HUES48 (cell line): Measurements from ENCODE around the gene PRKD2.
A peak's percentile ranks its signal among the peaks of the same experiment; 100 is the strongest.

Experiments used
- H3K27ac ChIP-seq: one replicate; pipeline ENCODE4 v1.7.0; 2013; ENCODE audit warnings: low read depth, low read length, inconsistent platforms
- H3K27me3 ChIP-seq: 2 replicates; pipeline ENCODE4 v1.6.1; 2013; ENCODE audit warnings: mild to moderate bottlenecking, low read length; ENCODE audit not compliant: control insufficient read depth, insufficient read depth
- H3K36me3 ChIP-seq: 2 replicates; pipeline ENCODE4 v1.6.1; 2013; ENCODE audit warnings: low read length; ENCODE audit not compliant: control insufficient read depth, insufficient read depth
- H3K4me1 ChIP-seq: 2 replicates; pipeline ENCODE4 v1.6.1; 2013; ENCODE audit warnings: mild to moderate bottlenecking, low read length; ENCODE audit not compliant: control insufficient read depth, insufficient read depth
- H3K4me3 ChIP-seq: 2 replicates; pipeline ENCODE4 v1.5.1; 2013; ENCODE audit warnings: mild to moderate bottlenecking, low read depth, low read length
- H3K9ac ChIP-seq: 2 replicates; pipeline ENCODE4 v1.6.1; 2013; ENCODE audit warnings: mild to moderate bottlenecking, low read depth, low read length, moderate library complexity
- H3K9me3 ChIP-seq: 2 replicates; pipeline ENCODE4 v1.6.1; 2013; ENCODE audit warnings: low read length; ENCODE audit not compliant: control insufficient read depth, insufficient read depth

Gene PRKD2

DNA sequence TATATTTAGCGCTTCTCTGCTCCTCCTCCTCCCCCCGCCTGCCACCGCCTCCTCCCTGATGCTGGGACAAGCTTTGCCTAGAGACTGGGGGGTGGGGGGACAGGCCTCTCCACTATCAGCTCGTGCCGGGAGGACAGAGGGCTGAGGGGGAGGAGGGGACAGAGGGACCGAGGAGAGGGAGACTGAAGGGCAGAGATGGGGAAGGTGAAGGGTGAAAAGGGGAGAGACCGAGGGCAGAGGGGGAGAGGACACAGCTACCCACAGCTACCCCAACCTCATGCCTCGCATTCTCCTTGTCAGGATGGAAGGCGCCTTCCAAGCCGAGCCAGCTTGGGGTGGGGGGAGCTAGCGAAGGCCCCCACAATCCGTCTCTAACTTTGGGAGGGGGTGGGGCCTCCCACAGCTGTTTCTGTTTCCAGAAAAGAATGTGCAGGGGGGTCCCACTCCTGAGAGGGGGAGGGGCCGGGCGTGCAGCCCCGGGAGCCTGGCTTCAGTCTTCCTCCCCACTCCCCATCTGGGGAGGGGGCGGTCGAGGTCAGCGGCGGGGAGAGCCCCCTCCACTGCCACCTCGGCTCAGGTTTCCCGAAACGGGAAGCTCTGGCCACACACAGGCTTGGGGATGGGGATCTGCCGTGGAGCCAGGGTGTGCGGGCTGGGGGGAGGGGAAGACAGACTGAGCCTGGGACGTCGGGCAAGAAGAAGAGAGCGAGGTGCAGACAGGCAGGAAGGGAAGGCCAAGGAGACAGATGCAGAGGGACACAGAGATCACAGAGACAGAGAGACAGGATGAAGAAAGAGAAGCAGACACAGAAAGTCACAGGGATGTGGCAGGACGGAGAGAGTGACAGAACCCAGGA, 57.5 kb downstream of the PRKD2 start:
- Histone ChIP-seq H3K4me1 (peaks cover 19% of the 10 kb centered on the region), H3K4me3 (peak overlapping the region; percentile 60), H3K27ac (no peak overlapping the region), H3K9me3 (no peaks in the 10 kb centered on the region), H3K9ac (no peak overlapping the region), H3K36me3 (no peaks in the 10 kb centered on the region), H3K27me3 (peaks cover 9% of the 10 kb centered on the region)

DNA sequence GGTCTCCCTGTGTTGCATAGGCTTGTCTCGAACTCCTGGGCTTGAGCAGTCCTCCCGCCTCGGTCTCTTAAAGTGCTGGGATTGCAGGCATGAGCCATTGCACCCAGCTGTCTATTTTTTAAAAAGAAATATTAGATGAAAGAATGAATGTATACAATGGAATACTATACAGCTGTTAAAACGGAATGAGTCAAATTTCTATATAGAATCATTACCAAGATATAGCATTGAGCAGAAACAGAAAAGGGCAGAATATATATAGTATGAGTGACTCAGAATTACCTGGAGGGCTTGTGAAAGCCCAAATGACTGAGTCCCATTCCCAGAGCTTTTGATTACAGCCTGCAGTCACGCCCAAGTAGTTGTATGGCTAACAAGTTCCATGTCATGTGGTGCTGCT, 60.4 kb downstream of the PRKD2 start:
- Histone ChIP-seq H3K4me1 (peaks cover 20% of the 10 kb centered on the region), H3K4me3 (no peak overlapping the region), H3K9me3 (no peaks in the 10 kb centered on the region), H3K9ac (no peak overlapping the region), H3K36me3 (no peaks in the 10 kb centered on the region), H3K27me3 (peaks cover 9% of the 10 kb centered on the region), H3K27ac (no peak overlapping the region)

DNA sequence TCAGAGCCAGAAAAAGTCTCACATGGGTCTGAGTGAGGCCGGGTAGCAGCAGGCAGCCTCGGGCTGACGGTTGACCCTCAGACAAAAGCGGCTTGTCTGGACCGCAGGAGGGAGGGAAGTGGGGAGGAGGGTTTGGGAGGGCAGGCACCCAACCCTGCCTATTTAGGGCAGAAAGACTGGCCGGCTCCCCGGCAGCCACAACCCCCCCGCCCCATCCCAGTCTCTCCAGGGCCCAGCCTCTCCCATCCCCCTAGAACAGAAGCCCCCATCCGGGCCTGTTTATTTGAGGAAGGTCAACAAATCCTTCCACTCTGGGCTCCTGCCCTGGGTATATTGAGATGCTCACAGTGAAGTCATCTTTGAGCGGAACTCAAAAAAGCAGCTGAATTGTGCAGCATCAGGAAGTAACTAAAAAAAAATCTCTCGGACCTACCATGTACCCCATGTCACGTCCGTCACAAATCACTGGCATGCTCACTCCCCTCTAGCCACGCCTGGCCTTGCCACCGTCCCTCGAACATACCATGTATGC, 62.2 kb downstream of the PRKD2 start:
- Histone ChIP-seq H3K36me3 (no peaks in the 10 kb centered on the region), H3K27me3 (peaks cover 9% of the 10 kb centered on the region), H3K9ac (no peak overlapping the region), H3K4me3 (no peak overlapping the region), H3K9me3 (no peaks in the 10 kb centered on the region), H3K27ac (peak overlapping the region; percentile 53), H3K4me1 (peaks cover 16% of the 10 kb centered on the region)

DNA sequence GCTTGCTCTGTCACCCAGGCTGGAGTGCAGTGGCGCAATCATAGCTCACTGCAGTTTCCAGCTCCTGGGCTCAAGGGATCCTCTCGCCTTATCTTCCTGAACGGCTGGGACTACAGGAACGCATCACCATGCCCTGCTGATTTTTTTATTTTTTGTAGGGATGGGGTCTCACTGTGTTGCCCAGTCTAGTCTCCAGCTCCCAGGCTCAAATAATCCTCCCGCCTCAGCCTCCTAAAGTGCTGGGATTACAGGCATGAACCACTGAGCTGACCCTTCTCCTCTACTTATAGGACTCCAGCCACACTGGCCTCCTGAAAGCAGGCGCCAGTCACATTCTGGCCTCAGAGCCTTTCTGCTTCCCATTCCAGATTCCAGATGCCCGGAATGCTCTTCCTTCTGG, 66.5 kb downstream of the PRKD2 start:
- no peak overlapping the region for H3K9ac ChIP-seq
- H3K27ac ChIP-seq, result no peak overlapping the region
- H3K36me3 ChIP-seq, result no peaks in the 10 kb centered on the region
- no peaks in the 10 kb centered on the region for H3K9me3 ChIP-seq
- peaks cover 12% of the 10 kb centered on the region for H3K4me1 ChIP-seq
- peaks cover 48% of the 10 kb centered on the region for H3K27me3 ChIP-seq
- no peak overlapping the region for H3K4me3 ChIP-seq

DNA sequence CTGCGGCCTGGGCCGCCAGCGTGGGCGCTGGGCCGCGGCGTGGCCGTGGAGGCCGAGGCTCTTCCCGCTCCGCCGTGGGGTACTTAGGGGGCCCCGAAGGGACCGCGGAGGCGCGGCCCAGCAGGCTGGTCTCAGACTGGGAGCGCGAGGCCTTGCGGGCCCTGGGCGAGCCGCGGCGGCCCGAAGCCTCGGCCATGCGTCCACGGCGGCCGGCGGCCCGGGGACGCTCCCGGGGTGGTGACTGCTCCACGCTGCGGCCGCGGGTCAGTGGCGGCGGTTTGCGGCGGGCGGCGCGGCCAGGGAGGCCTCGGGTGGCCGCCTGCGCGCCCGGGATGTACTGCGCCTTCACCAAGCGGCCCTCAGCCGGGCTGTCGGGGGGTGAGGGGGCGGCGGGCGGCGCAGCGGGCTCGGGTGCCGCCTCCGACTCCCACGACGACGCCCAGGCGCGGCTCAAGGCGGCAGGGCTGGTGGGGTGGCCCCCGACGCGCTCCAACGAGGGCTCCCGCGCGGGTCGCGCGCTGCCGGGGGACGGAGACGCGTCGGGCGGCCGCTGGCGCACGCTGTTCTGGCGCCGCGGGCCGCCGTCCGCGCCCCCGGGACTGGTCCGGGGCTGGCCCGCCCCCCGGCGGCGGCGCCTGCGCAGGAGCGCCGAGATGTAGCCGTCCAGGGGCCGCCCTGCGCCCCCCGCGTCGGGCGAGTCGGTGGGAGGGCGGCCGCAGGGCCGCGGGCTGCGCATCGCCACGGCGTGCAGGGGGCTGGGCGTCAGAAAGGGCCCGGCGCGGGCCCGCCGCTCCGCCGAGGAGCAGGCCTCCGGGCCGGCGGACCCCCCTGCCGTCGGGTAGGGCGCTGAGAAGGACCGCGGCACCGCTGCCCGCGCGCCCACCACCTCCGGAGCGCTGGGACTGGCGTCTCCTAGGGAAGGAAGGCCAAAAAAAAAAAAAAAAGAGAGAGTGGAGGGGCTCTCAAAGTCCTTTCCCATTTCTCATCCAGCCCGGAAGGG, 67.7 kb downstream of the PRKD2 start:
- peaks cover 4% of the 10 kb centered on the region; the same call in 1 of the 2 replicates for H3K4me1 ChIP-seq
- peaks cover 50% of the 10 kb centered on the region for H3K27me3 ChIP-seq
- no peak overlapping the region for H3K27ac ChIP-seq

DNA sequence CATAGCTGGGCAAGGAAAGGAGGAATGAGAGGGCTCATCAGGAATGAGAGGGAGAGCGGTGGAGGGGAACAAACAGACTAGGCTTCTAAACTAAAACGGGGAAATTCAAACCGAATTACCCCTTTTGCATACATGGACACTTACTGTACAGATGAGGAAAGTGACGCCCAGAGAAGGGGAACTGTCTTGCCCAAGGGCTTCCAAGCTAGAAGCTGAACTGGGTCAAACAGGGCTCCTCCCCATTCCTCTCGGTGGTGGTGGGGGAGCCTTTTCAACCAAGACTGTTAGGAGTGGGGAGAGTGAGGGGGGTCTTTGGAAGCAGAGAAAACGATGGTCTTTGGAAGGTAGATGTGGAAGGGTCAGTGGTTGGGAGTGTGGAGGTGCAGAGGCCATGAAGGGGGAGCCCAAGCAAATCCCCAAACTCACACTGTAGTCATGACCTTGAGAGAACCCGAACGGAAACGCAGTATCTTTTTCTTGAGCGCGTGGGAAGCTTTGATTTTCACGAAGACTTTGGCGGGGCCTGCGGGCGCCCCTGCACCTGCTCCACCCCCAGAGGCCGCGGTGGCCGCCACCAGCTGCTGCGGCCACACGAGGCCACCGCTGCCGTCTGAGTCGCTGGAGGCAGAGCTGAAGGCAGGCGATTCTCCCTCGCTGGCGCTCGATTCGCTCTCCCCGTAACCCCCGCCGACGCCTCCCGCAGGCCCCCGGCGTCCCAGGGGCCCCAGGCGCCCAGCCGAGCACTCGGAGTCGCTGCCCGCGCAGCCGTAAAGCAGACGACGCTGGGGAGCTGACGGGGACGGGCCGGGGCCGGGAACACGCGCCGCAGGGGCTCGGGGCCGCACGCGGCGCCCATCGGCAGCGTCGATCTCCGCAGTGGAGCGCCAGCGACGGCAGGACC, 68.6 kb downstream of the PRKD2 start:
- Histone ChIP-seq H3K9ac (no peak overlapping the region), H3K4me1 (no peaks in the 10 kb centered on the region; the same call in 1 of the 2 replicates), H3K27me3 (peaks cover 50% of the 10 kb centered on the region), H3K9me3 (no peaks in the 10 kb centered on the region), H3K27ac (no peak overlapping the region), H3K36me3 (no peaks in the 10 kb centered on the region), H3K4me3 (peak overlapping the region; percentile 44; the same call in 1 of the 2 replicates)

More for the DNA sequence above, 67.7 kb downstream of the PRKD2 start:
- H3K9me3 ChIP-seq, result no peaks in the 10 kb centered on the region
- H3K9ac ChIP-seq, result no peak overlapping the region
- H3K36me3 ChIP-seq, result no peaks in the 10 kb centered on the region
- peak overlapping the region; percentile 44; the same call in 1 of the 2 replicates for H3K4me3 ChIP-seq

DNA sequence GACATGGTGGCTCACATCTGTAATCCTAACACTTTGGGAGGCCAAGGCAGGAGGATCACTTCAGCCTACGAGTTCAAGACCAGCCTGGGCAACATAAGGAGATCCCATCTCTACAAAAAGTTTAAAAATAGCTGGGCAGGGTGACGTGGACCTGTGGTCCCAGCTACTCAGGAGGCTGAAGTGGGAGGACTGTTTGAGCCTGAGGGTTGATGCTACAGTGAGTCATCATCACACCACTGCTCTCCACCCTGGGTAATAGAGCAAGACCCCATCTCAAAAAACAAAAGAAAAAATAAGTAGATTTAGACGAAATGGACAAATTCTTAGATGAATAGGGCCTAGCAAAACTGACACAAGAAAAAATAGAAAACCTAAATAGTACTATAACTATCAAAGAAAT, 70.5 kb downstream of the PRKD2 start:
- no peaks in the 10 kb centered on the region for H3K9me3 ChIP-seq
- H3K4me1 ChIP-seq, result no peaks in the 10 kb centered on the region; the same call in 1 of the 2 replicates
- no peak overlapping the region for H3K27ac ChIP-seq
- H3K36me3 ChIP-seq, result no peaks in the 10 kb centered on the region
- H3K9ac ChIP-seq, result no peak overlapping the region
- peaks cover 55% of the 10 kb centered on the region for H3K27me3 ChIP-seq
- H3K4me3 ChIP-seq, result no peak overlapping the region

DNA sequence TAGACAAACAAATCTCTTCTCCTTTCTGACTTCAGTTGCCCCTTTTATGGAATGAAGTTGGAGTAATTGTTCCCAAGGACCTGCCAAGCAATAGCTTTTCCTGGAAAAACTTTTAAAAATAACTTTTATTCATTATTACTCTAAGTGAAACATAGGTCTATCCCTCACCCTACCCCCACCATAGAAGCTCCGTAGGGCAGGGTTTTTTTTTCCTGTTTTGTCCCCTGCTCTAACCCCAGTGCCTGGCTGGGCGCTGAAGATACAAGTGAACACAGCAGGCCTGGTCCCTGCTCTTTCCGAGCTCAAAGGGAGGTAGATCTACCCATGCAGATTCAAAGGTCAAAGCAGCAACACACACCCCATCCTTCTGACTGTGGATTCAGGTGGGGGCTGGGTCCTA, 72.2 kb downstream of the PRKD2 start:
- Histone ChIP-seq H3K36me3 (no peaks in the 10 kb centered on the region), H3K9me3 (no peaks in the 10 kb centered on the region), H3K4me1 (no peaks in the 10 kb centered on the region; the same call in 1 of the 2 replicates), H3K27ac (no peak overlapping the region), H3K9ac (no peak overlapping the region), H3K4me3 (no peak overlapping the region), H3K27me3 (peaks cover 60% of the 10 kb centered on the region)

DNA sequence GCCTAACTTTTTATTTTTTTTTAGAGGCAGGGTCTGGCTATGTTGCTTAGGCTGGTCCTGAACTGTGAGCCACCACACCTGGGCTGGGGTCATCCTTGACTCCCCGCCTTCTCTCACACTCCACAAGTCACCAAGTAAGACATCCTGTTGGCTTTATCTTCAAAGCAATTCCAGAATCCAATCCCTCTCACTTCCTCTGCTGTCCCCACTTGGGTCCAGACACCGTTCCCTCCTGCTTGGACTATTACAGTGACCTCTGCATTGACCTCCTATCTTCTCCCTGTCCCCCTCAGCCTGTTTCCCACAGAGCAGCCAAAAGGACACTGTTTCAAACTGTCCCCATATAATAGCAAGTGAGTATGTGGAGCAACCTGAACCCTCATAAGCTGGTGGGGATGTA, 76.3 kb downstream of the PRKD2 start:
- Histone ChIP-seq H3K36me3 (no peaks in the 10 kb centered on the region), H3K9me3 (no peaks in the 10 kb centered on the region), H3K9ac (no peak overlapping the region), H3K4me1 (no peaks in the 10 kb centered on the region; the same call in 1 of the 2 replicates), H3K4me3 (no peak overlapping the region), H3K27me3 (peaks cover 51% of the 10 kb centered on the region), H3K27ac (no peak overlapping the region)
